NCI-H187 treated with DMSO at 0.1 percent for 48 hours (cell line): ENCODE results near the gene SERPINA5.

ENCODE experiments used
- DNase-seq: peaks from one replicate; lab custom pipeline; 2025; lab: John Stamatoyannopoulos, UW

Gene SERPINA5, protein sequence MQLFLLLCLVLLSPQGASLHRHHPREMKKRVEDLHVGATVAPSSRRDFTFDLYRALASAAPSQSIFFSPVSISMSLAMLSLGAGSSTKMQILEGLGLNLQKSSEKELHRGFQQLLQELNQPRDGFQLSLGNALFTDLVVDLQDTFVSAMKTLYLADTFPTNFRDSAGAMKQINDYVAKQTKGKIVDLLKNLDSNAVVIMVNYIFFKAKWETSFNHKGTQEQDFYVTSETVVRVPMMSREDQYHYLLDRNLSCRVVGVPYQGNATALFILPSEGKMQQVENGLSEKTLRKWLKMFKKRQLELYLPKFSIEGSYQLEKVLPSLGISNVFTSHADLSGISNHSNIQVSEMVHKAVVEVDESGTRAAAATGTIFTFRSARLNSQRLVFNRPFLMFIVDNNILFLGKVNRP

DNA sequence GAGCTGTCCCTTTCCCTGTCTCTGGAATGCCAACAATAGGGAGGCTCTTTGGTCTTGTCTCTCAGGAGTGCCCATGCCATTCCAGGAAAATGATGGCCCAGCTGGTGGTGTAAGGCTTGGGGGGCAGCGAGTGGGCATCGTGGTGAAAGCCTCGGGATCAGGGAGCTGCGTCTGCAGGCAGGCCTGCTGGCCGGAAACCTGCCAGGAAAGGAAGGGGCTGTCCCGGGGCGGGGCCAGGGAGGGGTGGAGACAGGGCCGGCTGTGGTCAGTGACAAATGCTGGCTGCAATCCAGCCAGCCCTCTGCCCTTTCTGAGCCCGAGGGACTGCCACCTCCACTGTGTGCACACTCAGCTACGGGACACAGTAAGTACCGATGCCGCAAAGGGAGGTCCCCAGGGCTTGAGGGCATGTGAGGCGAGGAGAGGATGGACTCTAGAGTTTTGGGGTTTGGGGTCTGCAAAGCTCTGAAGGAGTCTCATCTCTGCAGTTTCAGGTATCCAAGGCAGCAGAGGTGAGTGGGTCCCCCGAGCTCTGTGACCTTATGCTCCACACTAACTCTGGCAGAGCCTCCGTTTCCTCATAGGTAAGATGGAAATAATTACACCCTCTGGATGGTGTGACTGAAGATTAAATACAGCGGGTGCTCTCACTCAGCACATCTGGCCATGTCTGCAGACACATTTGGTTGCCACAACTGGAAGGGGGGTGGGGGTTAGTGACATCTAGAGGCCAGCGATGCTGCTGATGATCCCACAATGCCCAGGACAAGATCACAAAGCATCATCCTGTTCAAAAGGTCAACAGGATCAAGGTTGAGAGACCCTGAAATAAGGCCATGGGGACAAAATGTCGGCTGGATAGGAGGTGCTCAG lies at the start of gene SERPINA5:
TSS of gene SERPINA5 (plus strand) at position 300 of the 873 bp plus-strand sequence. CDS start 5,937 bp downstream, outside the sequence.
- DNase-seq: no peak

DNA sequence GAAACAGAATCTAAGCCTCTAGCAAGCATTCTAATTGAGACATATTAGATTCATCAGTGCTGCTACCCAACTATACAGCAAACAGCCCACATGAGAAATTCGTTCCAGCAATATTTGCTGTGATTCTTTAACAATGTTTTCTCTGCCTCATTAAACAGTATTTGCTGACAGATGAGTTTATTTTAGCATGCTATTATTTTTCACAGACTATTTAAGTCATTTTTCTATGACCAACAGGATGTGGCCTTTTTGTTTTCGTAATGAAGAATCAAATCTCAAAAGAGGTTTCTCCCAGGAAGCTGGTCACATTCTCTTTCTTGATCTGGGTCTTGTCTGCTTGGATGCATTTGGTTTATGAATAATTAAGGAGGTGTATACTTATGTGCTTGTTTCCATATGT lies 48.8 kb upstream of the SERPINA5 start:
- no peak for DNase-seq

DNA sequence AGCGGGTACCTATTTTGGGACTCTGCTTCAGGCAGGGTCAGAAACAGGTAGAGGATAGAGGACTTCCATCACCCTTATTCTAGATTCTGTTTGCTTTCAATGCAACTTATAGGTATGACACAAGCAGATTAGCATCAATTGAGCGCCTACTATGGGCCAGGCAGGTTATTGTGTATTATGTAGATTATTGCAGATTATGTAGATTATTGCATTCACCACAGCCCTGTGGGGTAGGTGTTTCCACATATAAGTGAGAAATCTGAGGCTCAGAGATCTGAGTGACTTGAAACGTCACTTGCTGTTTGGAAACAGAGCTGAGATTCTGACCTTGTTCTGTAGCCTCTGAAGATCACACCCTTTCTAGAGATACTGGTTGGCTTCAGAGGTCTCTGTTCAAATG lies 45.7 kb upstream of the SERPINA5 start:
- no peak for DNase-seq

DNA sequence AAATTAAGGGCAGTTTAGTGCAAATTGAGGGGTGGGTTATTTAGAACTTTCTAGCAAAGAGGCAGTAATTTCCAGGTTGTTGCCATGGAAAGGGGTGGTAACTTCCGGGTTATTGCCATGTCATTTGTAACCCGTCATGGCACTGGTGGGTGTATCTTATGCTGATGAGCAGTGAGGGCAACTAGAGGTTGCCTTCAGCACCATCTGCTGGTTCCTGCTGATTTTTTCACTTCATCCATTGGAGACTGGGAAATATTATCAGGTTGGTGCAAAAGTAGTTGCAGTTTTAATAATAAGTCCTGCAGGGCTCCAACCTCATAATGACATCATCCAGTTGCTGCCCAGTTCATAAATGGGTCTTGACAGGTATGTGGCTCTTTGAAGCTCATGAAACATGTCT lies 44.4 kb upstream of the SERPINA5 start:
- no peak for DNase-seq

DNA sequence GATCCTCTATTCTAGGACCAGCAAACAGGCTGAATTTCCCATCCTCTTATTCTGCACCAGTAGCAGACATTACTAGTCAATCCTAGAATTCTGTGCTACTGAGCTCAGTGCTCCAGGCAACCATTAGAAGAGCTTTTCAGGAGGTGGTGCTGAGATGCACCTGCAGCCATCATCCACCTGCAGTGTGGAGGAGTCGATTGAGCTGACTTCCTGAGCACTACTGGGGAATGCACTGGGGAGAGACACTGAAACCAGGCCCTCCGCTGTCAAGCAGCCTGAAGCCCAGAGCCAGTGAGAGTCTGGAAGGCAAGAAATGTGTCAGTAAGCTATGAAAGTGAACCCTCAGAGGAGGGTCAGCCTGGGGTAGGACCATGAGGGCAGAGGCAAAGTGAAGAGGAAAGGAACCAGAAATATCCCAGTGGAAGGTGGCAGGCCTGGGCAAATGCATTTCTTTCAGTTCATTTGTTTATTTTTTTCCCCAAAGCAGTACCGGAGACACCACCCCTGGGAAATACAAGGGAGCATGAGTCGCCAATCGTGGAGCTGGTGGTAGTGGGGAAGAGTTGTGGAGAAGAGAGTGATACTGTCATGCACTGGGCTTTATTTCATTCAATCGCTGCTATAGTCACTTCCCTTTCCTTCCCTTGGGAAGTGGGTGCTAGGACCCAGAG lies 43.0 kb upstream of the SERPINA5 start:
- DNase-seq: no peak

DNA sequence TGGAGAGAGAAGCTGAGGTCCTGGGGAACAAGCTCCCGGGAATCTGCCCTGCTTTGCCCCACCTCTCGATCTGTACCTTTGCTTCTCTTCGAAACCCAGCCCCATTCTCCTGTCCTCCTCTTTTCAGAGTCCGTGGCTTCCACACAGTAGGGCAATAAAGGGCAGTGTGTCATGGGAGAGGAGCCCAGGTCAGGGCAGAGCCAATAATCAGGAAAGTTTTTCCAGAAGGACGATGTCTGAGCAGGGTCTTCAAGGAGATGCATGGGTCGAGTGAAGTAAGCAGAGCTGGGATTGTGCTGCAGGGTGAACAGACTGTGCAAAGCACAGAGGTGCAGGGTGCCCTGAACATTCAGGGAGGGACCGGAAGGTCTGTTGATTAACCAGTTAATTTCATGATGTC lies 42.0 kb upstream of the SERPINA5 start:
- no peak for DNase-seq

DNA sequence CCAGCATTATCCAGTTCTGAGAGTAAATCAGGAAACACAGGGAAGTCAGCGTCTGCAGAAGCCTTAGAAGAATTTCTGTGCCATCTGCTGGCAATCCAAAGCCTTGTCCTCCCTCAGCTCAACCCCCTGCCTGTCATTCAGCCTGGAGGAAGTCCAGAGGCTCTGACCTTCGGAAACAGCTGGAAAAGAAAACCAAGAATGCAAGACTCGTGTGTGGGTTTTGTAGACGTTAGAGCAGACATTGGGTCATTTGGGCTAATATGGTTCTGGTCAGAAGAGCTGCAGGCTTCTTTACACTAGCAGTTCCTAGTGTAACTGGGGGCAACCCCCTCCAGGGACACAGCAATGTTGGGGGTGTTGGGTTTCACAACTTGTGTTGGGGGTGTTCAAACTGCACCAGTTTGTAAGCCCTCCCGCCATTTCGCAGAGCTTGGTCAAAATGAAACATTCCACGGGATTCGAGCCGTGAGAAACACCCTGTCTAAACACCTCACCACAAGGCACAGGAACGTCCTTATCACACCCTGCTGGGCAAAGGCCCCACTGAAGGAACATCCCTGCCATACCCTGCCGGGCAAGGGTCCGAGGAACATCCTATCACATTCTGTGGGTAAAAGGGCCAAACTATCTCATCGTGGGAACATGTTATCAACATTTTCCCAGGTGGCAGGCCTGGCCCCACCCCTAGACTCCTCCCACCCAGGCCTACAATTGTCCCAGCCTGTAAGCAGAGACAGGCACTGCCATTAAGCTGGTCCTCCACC lies 41.0 kb upstream of the SERPINA5 start:
- DNase-seq: no peak

DNA sequence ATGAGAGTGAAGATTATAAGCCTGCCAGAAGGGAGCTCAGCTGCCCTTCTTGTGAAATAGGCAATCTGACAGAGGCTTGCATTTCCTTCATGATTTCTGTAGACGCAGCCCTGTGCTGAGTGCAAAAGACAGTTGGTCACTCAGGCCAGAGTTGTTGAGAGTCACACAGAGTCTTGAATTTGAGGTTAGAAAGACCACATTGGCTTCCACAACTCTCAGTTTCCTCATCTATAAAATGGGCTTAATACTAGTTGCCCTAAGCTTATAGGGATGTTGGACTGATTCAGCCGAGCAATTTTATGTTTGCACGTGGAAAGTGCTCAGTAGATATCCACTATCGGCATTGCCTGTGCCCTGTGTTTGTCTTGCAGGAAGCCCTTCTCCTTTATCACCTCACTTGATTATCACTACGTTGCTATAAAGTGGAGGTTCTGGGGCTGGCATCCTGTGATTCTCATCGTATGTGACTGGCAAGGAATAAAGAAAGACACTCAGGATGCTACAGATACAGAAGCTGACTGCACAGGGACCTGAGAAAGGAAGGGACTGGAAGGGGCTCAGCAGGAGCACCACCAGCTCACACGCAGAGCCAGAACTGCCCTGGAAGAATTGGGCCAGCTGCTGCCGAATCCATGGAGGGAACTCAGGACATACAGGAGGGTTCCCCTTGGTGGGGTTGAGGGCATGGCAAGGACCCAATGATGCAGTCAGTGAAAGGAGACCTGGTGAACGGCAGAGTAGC lies 39.8 kb upstream of the SERPINA5 start:
- DNase-seq: no peak

DNA sequence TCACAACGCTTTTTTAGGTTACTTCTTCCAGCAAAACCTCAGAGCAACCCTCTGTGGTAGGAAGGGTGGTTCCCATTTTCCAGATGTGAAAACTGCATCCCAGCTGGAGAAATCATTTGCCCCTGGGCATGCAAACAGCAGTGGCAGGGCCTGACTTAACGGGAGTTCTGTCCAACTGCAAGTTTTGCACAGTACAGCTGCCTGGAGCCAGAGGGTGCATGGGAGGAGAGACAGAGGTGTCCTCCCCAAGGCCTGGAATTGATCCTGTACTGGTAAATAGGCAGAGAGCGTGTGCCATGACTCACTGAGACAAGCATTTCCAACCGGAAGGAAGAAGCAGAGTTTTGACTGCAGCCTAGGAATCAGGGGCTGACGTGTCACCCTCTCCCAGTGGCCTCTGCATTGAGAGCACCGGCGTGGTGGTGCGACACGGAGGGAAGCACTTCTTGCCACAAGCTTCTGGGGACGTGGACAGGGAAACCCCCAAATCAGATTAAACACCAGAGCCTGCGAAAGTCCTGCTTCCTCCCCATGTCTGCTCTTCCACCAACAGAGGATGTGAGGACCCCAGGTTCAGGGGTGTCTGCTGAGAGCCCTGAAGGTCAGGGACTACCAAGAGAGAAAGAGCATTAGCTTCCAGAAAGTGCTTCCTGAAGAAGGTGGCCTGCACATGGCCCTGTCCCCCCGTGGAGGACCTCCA lies 39.0 kb upstream of the SERPINA5 start:
- no peak for DNase-seq

DNA sequence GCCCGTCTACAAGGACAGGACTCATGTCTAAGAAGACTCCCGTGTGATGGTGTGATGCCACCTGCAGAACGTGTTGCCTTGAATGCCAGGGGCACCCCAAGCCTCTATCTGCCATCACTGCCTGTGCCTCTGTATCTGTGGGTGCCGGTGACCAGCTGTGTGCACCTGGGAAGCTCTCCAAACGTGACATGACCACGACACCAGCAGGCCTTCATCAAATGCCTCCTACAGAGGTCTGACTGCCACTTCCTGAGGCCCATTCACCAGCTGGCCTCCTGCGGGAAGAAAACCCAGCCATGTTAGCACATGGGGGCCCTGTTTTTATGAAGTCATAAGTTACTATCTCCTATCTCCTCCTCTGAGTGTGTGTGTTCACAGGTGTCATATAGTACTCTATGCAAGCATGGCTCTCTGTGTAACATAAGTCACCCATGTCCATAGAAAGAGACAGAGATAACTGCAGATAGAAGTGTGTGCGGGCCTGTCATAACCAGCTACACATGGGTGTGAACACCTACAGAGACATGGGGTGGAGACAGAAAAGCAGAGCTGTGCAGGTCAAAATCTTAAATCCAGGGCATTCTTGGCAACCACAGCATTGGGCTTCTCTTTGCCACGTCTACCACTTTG lies 38.3 kb upstream of the SERPINA5 start:
- no peak for DNase-seq

DNA sequence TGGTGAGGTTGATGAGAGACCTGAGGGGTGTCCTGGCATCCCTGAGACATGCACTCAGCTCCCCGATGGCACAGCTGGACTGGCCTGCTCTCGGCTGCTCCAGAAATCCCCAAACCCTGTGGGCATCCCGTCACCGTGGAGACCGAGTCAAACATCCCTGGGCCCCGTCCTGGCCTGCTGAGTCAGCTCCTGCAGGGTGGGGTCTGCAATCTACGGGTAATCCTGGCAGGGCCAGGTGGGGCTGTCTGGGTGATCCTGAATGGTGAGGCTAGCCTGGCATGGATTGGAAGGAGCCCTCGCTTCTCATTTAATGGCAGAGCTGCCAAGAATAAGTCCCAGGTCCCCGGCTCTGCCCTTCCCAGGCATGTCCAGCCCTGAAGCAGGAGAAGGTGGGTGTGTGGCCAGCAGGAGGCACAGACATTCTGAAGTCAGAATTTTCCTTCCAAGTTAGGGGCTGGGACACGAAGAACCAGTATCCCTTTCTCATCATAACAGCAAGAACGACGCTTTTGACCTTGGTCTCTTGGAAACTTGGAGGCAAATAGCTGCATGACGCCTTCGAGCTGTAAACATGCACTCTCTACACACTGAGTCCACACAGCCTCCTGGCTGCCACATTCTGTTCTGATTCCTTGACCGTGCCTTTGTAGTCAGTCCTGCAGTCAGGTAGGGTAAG lies 37.6 kb upstream of the SERPINA5 start:
- DNase-seq: no peak

DNA sequence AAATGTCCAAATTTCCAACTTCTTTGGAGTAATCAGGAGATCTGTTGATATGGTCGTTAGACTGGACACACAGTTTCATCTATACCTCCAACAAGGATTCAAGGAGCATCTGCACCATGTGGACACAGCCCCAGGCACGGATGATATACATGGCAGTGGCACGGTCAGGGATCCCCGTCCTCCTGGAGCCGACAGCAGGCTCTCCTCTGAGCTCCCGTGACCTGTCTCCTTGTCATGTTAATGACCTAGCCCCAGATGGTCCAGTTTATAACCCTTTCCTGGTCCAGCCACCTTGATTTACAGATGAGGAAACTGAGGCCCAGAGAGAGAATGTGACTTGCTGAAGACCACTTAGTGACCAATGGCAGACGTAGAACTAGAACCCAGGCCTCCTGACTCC lies 36.5 kb upstream of the SERPINA5 start:
- no peak for DNase-seq

DNA sequence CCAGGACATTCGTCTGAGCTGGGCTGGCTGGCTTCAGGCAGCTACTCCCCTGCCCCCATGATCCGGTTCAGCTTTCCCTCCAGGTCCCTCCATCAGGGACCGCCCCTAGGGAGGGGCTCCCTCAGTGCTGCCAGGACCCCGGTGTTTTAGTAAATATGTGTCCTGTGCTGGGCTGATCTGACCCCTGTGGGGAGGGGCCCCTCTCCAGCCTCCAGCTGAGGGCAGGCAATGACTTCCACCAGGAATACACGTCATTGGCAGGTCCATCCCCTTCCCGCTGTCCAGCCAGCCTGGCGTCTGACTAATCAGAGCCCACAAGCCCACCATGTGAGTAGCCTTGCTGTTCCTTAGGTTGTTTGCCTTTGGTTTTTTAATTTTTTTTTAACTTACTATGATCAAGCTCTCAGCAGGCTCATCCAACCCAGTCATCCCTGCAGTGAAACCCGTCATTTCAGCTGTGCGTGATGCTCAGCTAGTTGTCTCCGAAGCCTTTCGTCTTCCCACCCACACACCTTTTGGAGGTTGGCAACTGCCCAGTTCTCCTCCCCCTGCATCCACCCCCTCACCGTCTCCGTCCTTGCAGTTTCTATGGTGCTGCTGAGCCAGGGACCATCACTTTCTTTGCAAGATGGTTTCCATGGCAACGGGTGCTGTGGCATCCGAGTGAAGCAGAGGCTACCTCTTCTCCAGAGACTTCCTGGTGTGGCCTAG lies 35.9 kb upstream of the SERPINA5 start:
- no peak for DNase-seq

DNA sequence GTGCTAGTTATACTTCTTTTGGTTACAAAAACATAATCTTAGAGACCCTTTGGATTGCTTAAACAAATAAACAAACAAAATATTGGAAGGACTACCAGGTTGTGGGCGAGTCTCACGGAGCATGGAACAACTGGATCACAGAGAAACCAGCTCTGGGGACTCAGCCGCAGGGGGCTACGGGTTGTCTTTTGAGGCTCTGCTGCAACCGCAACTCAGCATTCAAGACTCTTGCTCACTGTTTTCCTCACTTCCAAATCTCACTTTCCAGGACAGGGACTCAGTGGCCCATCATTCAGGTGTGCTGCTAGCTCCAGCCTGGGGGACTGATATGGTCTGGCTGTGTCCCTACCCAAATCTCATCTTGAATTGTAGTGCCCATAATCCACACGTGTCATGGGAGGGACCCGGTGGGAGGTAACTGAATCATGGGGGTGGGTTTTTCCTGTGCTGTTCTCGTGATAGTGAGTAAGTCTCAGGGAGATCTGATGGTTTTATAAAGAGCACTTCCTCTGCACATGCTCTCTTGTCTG lies 34.0 kb upstream of the SERPINA5 start:
- DNase-seq: no peak

DNA sequence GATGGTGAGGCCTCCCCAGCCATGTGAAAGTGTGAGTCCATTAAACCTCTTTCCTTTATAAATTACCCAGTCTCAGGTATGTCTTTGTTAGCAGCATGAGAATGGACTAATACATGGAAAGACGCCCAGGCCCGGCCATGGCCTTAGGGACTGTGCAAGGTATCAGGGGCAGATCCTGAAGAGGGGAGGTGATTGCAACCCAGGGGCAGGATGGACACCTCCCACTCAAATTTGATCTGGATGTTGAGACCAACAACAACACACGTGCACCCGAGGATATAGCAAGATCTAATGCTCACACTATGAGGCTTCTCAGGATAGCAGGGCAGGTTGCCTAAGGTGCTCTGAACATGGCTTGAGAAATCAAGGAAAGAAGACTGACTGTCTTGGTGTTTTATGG lies 33.5 kb upstream of the SERPINA5 start:
- DNase-seq: no peak

DNA sequence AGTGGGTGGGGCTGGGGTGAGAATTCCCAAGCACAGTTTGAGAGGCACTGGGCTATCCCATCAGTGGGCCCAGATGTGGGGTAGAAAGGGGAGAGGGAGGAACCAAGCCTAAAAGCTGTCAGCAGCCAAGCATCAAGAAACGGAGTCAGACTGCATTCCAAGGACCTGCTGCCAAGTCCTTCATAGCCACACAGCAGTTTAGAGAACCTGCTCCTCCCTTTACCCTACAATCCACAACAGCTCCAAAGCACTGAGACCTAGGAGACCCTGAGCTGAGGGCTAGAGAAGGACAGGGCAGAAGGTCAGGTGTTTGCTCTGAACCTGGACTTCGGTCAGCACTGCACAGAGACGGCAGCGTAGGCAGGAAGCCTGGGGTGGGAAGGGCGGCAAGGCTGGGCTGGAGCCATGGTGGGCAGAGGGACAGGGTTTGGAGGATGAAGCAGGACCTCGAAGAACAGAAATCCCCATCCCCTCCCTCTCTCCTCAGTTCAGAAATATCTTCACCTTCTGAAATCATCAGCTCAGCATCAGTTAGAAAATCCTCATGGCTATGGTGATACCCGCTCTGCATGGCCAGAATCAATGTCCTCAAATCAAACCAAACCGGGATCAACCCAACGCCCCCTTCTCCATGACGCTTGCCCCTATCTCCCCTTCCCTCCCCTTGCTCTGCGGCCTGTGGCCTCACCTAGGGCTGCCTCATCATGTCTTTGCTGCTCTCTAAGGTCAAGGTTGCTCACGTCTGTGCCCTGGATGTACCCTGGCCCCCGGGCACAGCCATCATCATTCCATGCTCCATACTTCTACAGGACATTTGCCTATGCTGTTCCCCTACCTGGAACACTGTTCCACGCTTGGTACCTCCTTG lies 32.9 kb upstream of the SERPINA5 start:
- no peak for DNase-seq
